G401 (cell line): ENCODE data around the gene KRTAP3-1. TPM values are rescaled to one million over a fixed set of nuclear protein-coding genes. Genes with fewer than 3 reads are reported as not detected.
A peak's percentile ranks its signal among the peaks of the same experiment; 100 is the strongest.

Experiments
- DNase-seq: peaks from one replicate; pipeline ENCODE4 v3.0.0-alpha.2; 2015; ENCODE audit warnings: low spot score
- in situ Hi-C: cut with HindIII; loops from 2 replicates; pipeline ENCODE4 v1.10.0; 2016; ENCODE audit warnings: low sequenced_read_pairs, mixed read lengths
- total RNA-seq: library from RNA; depleted of rRNA; stranded (reverse); fragments of >200 nt; shearing (Covaris generic); gene quantifications from 2 replicates; pipeline ENCODE4 v1.2.3, GENCODE V29; 2014; rRNA removed

KRTAP3-1 gene
- total RNA-seq, 1 experiment from 2014 or later = not detected

GRCh38 chr17:40986920-40987319 is 22.0 kb downstream of the KRTAP3-1 start:
- in situ Hi-C loops = no loop called here
- DNase-seq = no peak

- in situ Hi-C loops = no loop called here
- DNase-seq = no peak
Observed at GRCh38 chr17:40984226-40984625, 24.7 kb downstream of the KRTAP3-1 start, which contains the start of gene KRT40. Gene KRT40 (minus strand): TSS chr17:40984326. CDS start chr17:40984273, 53 bp downstream.

- in situ Hi-C loops = no loop called here
- no peak for DNase-seq
Observed at GRCh38 chr17:40981115-40981514, 27.8 kb downstream of the KRTAP3-1 start.

- peak; percentile 40 for DNase-seq
- in situ Hi-C loops = no loop called here
Observed at GRCh38 chr17:40980596-40980995, 28.3 kb downstream of the KRTAP3-1 start.

- in situ Hi-C loops = no loop called here
- no peak for DNase-seq
Observed at GRCh38 chr17:40980117-40980516, 28.8 kb downstream of the KRTAP3-1 start.

- in situ Hi-C loops = no loop called here
- DNase-seq = no peak
Observed at GRCh38 chr17:40978575-40979151, 30.3 kb downstream of the KRTAP3-1 start.

- in situ Hi-C loops = no loop called here
- DNase-seq = no peak
Observed at GRCh38 chr17:40975516-40975915, 33.4 kb downstream of the KRTAP3-1 start.

- in situ Hi-C loops = no loop called here
- DNase-seq = no peak
Observed at GRCh38 chr17:40974366-40974765, 34.6 kb downstream of the KRTAP3-1 start.

GRCh38 chr17:40967582-40967981 is 41.3 kb downstream of the KRTAP3-1 start:
- in situ Hi-C loops = no loop called here
- no peak for DNase-seq

GRCh38 chr17:40966848-40967247 is 42.1 kb downstream of the KRTAP3-1 start, which contains the start of gene KRT39:
Gene KRT39 (minus strand): TSS chr17:40966948. CDS start chr17:40966856, 92 bp downstream.
- DNase-seq = no peak
- in situ Hi-C loops = no loop called here

GRCh38 chr17:40963838-40964237 is 45.1 kb downstream of the KRTAP3-1 start:
- in situ Hi-C loops = no loop called here
- DNase-seq = no peak

GRCh38 chr17:40962059-40962561 is 46.8 kb downstream of the KRTAP3-1 start:
- no peak for DNase-seq
- in situ Hi-C loops = no loop called here

GRCh38 chr17:40961591-40961990 is 47.3 kb downstream of the KRTAP3-1 start:
- no peak for DNase-seq
- in situ Hi-C loops = no loop called here

GRCh38 chr17:40960144-40960543 is 48.8 kb downstream of the KRTAP3-1 start:
- in situ Hi-C loops = no loop called here
- DNase-seq = no peak

Other genes with a start within 250 kb of the KRTAP3-1 start
- gene KRT26, start 236.9 kb downstream of the KRTAP3-1 start, total RNA-seq = not detected in 2 replicates
- gene KRT27, start 226.6 kb downstream of the KRTAP3-1 start, total RNA-seq = not detected in 2 replicates
- gene KRT28, start 209.2 kb downstream of the KRTAP3-1 start, total RNA-seq = not detected in 2 replicates
- gene KRT10, start 186.5 kb downstream of the KRTAP3-1 start, total RNA-seq = 22.4 and 30.6 TPM in 2 replicates
- not detected in 2 replicates for gene KRT12, start 141.9 kb downstream of the KRTAP3-1 start, total RNA-seq
- gene KRT20, start 123.9 kb downstream of the KRTAP3-1 start, total RNA-seq = not detected in 2 replicates
- not detected in 2 replicates for gene KRT23, start 71.5 kb downstream of the KRTAP3-1 start, total RNA-seq
- not detected in 2 replicates for gene KRT39, start 42.2 kb downstream of the KRTAP3-1 start, total RNA-seq
- gene KRT40, start 24.8 kb downstream of the KRTAP3-1 start, total RNA-seq = not detected in 2 replicates
- gene KRTAP3-3, start 15.0 kb downstream of the KRTAP3-1 start, total RNA-seq = not detected in 2 replicates
- gene KRTAP3-2, start 9.2 kb downstream of the KRTAP3-1 start, total RNA-seq = not detected in 2 replicates
- gene KRTAP1-5, start 18.1 kb upstream of the KRTAP3-1 start, total RNA-seq = not detected in 2 replicates
- not detected in 2 replicates for gene KRTAP1-4, start 21.1 kb upstream of the KRTAP3-1 start, total RNA-seq
- not detected in 2 replicates for gene KRTAP1-3, start 25.7 kb upstream of the KRTAP3-1 start, total RNA-seq
- not detected in 2 replicates for gene KRTAP1-1, start 32.3 kb upstream of the KRTAP3-1 start, total RNA-seq
- gene KRTAP2-1, start 38.2 kb upstream of the KRTAP3-1 start, total RNA-seq = not detected in 2 replicates
- gene KRTAP2-2, start 46.1 kb upstream of the KRTAP3-1 start, total RNA-seq = not detected in 2 replicates
- gene KRTAP2-3, start 51.0 kb upstream of the KRTAP3-1 start, total RNA-seq = not detected in 2 replicates
- not detected in 2 replicates for gene KRTAP2-4, start 56.8 kb upstream of the KRTAP3-1 start, total RNA-seq
- gene KRTAP4-7, start 75.0 kb upstream of the KRTAP3-1 start, total RNA-seq = not detected in 2 replicates
- not detected in 2 replicates for gene KRTAP4-8, start 89.0 kb upstream of the KRTAP3-1 start, total RNA-seq
- not detected in 2 replicates for gene KRTAP4-16, start 93.1 kb upstream of the KRTAP3-1 start, total RNA-seq
- not detected in 2 replicates for gene KRTAP4-9, start 96.3 kb upstream of the KRTAP3-1 start, total RNA-seq
- not detected in 2 replicates for gene KRTAP4-11, start 109.2 kb upstream of the KRTAP3-1 start, total RNA-seq
- gene KRTAP4-12, start 115.1 kb upstream of the KRTAP3-1 start, total RNA-seq = not detected in 2 replicates
- not detected in 2 replicates for gene KRTAP4-6, start 131.4 kb upstream of the KRTAP3-1 start, total RNA-seq
- not detected in 2 replicates for gene KRTAP4-5, start 140.7 kb upstream of the KRTAP3-1 start, total RNA-seq
- not detected in 2 replicates for gene KRTAP4-4, start 151.6 kb upstream of the KRTAP3-1 start, total RNA-seq
- gene KRTAP4-3, start 159.1 kb upstream of the KRTAP3-1 start, total RNA-seq = not detected in 2 replicates
- gene KRTAP4-2, start 169.1 kb upstream of the KRTAP3-1 start, total RNA-seq = not detected in 2 replicates
- not detected in 2 replicates for gene KRTAP4-1, start 175.8 kb upstream of the KRTAP3-1 start, total RNA-seq
- gene KRTAP9-1, start 180.8 kb upstream of the KRTAP3-1 start, total RNA-seq = not detected in 2 replicates
- not detected in 2 replicates for gene KRTAP9-2, start 217.5 kb upstream of the KRTAP3-1 start, total RNA-seq
- gene KRTAP9-3, start 223.3 kb upstream of the KRTAP3-1 start, total RNA-seq = not detected in 2 replicates
- gene KRTAP9-8, start 228.9 kb upstream of the KRTAP3-1 start, total RNA-seq = not detected in 2 replicates
- gene KRTAP9-4, start 240.6 kb upstream of the KRTAP3-1 start, total RNA-seq = not detected in 2 replicates
- gene KRTAP9-9, start 246.3 kb upstream of the KRTAP3-1 start, total RNA-seq = not detected in 2 replicates